Muscle layer of duodenum (tissue), 2 donors: ENCODE results near the gene IMPACT.

Source experiments
- H3K27ac ChIP-seq: one replicate; pipeline ENCODE4 v1.7.0; 2013; ENCODE audit warnings: mild to moderate bottlenecking, low read length
- H3K27me3 ChIP-seq: one replicate; pipeline ENCODE4 v1.7.0; 2013; ENCODE audit warnings: low read depth, mild to moderate bottlenecking, control low read depth, low read length
- H3K36me3 ChIP-seq, 2 donors: one replicate each; pipeline ENCODE4 v1.7.0; 2013; ENCODE audit warnings: low read length in 2 of 2, control low read depth in 1 of 2, mild to moderate bottlenecking in 1 of 2; ENCODE audit not compliant: insufficient read depth in 2 of 2, control insufficient read depth in 1 of 2
- H3K4me1 ChIP-seq, 2 donors: one replicate each; pipeline ENCODE4 v1.7.0; 2013; ENCODE audit warnings: low read length in 2 of 2, mild to moderate bottlenecking in 2 of 2, control low read depth in 1 of 2, moderate library complexity in 1 of 2; ENCODE audit not compliant: insufficient read depth in 2 of 2, control insufficient read depth in 1 of 2
- H3K4me3 ChIP-seq, 2 donors: one replicate each; pipeline ENCODE4 v1.7.0; 2013; ENCODE audit warnings: low read length in 2 of 2, low read depth in 1 of 2, mild to moderate bottlenecking in 1 of 2
- H3K9me3 ChIP-seq, 2 donors: one replicate each; pipeline ENCODE4 v1.7.0; 2013; ENCODE audit warnings: low read length in 2 of 2, control low read depth in 1 of 2, mild to moderate bottlenecking in 1 of 2; ENCODE audit not compliant: control insufficient read depth in 1 of 2
- donor health status: healthy.

Gene IMPACT

GRCh38 chr18:24461996-24462395 lies 35.5 kb downstream of the IMPACT start:
- H3K9me3 ChIP-seq = no peaks in the 10 kb centered on the region
- no peaks in the 10 kb centered on the region for H3K36me3 ChIP-seq
- H3K4me3 ChIP-seq = no peak overlapping the region
- no peaks in the 10 kb centered on the region for H3K4me1 ChIP-seq
- H3K27me3 ChIP-seq = no peaks in the 10 kb centered on the region
- no peak overlapping the region for H3K27ac ChIP-seq

GRCh38 chr18:24462838-24463775 lies 36.6 kb downstream of the IMPACT start:
- no peaks in the 10 kb centered on the region for H3K9me3 ChIP-seq
- no peaks in the 10 kb centered on the region for H3K27me3 ChIP-seq
- H3K36me3 ChIP-seq = no peaks in the 10 kb centered on the region
- no peak overlapping the region for H3K27ac ChIP-seq
- H3K4me1 ChIP-seq = no peaks in the 10 kb centered on the region
- no peak overlapping the region for H3K4me3 ChIP-seq

- no peaks in the 10 kb centered on the region for H3K36me3 ChIP-seq
- H3K4me3 ChIP-seq = no peak overlapping the region
- no peaks in the 10 kb centered on the region for H3K9me3 ChIP-seq
- no peaks in the 10 kb centered on the region for H3K27me3 ChIP-seq
- H3K4me1 ChIP-seq = no peaks in the 10 kb centered on the region
- no peak overlapping the region for H3K27ac ChIP-seq
Measured at GRCh38 chr18:24465486-24465885, 39.0 kb downstream of the IMPACT start.

GRCh38 chr18:24466771-24467170 lies 40.3 kb downstream of the IMPACT start:
- Histone ChIP-seq H3K27me3 (no peaks in the 10 kb centered on the region), H3K9me3 (no peaks in the 10 kb centered on the region), H3K27ac (no peak overlapping the region), H3K36me3 (no peaks in the 10 kb centered on the region), H3K4me3 (no peak overlapping the region), H3K4me1 (no peaks in the 10 kb centered on the region)

- no peaks in the 10 kb centered on the region for H3K27me3 ChIP-seq
- H3K4me1 ChIP-seq = no peaks in the 10 kb centered on the region
- H3K9me3 ChIP-seq = no peaks in the 10 kb centered on the region
- H3K27ac ChIP-seq = no peak overlapping the region
- H3K36me3 ChIP-seq = no peaks in the 10 kb centered on the region
- no peak overlapping the region for H3K4me3 ChIP-seq
Measured at GRCh38 chr18:24470022-24470618, 43.6 kb downstream of the IMPACT start.

DNA sequence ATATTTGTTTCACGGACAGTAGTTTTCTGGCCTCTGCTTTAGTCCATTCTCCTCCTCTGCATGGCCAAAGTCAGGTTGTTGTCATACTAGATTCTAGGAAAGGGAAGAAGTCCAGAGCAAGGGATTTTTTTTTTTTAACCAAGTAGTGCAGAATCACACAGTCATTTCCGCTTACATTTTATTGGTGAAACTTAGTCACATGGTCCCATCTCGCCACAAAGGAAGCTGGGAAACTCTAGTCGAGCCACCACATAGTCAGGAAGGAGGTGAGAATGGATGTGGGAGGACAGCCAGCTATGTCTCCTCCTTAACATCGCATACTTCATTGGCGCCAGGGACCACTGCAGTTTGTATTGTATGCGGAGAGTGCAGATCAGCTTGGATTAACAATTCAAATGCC lies 44.3 kb downstream of the IMPACT start:
- no peak overlapping the region for H3K4me3 ChIP-seq
- H3K9me3 ChIP-seq = no peaks in the 10 kb centered on the region
- H3K36me3 ChIP-seq = no peaks in the 10 kb centered on the region
- H3K27me3 ChIP-seq = no peaks in the 10 kb centered on the region
- no peaks in the 10 kb centered on the region for H3K4me1 ChIP-seq
- H3K27ac ChIP-seq = no peak overlapping the region

DNA sequence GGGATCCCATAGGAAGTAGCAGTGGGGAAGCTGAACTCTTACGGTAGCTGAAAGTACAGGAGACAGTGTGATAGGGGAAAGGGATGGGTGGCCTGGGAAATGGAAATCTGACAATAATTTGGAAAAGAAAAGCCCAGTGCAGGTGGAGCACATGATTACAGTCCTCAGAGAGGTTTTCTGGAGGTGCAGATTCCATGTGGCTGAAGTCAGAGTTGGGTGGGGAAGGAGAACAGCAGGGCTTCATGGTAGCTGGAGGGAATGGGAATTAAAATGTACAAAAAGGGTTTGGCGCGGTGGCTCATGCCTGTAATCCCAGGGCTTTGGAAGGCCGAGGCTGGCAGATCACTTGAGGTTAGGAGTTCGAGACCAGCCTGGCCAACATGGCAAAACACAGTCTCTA lies 46.1 kb downstream of the IMPACT start:
- Histone ChIP-seq H3K27me3 (no peaks in the 10 kb centered on the region), H3K4me1 (no peaks in the 10 kb centered on the region), H3K27ac (no peak overlapping the region), H3K4me3 (no peak overlapping the region), H3K9me3 (no peaks in the 10 kb centered on the region), H3K36me3 (no peaks in the 10 kb centered on the region)

GRCh38 chr18:24474406-24474805 lies 47.9 kb downstream of the IMPACT start:
- Histone ChIP-seq H3K27me3 (no peaks in the 10 kb centered on the region), H3K4me1 (no peaks in the 10 kb centered on the region), H3K4me3 (no peak overlapping the region), H3K9me3 (no peaks in the 10 kb centered on the region), H3K27ac (no peak overlapping the region), H3K36me3 (no peaks in the 10 kb centered on the region)

- Histone ChIP-seq H3K27ac (no peak overlapping the region), H3K36me3 (no peaks in the 10 kb centered on the region), H3K9me3 (no peaks in the 10 kb centered on the region), H3K27me3 (no peaks in the 10 kb centered on the region), H3K4me1 (no peaks in the 10 kb centered on the region), H3K4me3 (no peak overlapping the region)
Measured at GRCh38 chr18:24475926-24476589, 49.6 kb downstream of the IMPACT start.

- Histone ChIP-seq H3K27me3 (no peaks in the 10 kb centered on the region), H3K9me3 (no peaks in the 10 kb centered on the region), H3K27ac (no peak overlapping the region), H3K36me3 (no peaks in the 10 kb centered on the region), H3K4me1 (no peaks in the 10 kb centered on the region), H3K4me3 (no peak overlapping the region)
Measured at GRCh38 chr18:24479371-24479770, 52.9 kb downstream of the IMPACT start.

DNA sequence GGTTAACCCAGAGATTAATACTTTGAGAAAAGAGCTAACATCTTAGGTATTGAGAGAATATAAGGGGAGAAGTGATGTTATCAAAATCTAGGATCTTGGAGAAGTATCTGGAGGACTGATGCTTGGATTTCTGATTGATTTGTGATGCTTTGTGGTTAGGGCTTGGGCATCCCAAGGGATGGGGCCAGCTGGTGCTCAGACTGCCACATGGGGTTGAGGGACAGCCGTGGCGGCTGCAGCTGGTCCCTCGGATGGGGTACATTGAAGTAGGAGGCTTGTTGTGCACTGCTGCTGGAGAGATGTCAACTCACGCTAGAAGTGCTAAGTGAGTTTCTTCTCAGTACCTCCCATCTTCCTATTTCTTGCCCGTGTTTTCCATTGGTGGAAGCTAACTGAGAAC lies 56.4 kb downstream of the IMPACT start:
- no peak overlapping the region for H3K4me3 ChIP-seq
- H3K27ac ChIP-seq = no peak overlapping the region
- no peaks in the 10 kb centered on the region for H3K27me3 ChIP-seq
- peaks cover 0 to 1% of the 10 kb centered on the region in 2 donors for H3K4me1 ChIP-seq
- H3K36me3 ChIP-seq = no peaks in the 10 kb centered on the region
- no peaks in the 10 kb centered on the region for H3K9me3 ChIP-seq
